Stimulated activated naive CD4-positive, alpha-beta T cell treated with Interleukin-2 at 50 U/mL for 16 hours (primary cell): ENCODE measurements around the gene TNS3.

Experiments
- DNase-seq: peaks from one replicate; lab custom pipeline; 2025; lab: John Stamatoyannopoulos, UW

Gene TNS3

DNA sequence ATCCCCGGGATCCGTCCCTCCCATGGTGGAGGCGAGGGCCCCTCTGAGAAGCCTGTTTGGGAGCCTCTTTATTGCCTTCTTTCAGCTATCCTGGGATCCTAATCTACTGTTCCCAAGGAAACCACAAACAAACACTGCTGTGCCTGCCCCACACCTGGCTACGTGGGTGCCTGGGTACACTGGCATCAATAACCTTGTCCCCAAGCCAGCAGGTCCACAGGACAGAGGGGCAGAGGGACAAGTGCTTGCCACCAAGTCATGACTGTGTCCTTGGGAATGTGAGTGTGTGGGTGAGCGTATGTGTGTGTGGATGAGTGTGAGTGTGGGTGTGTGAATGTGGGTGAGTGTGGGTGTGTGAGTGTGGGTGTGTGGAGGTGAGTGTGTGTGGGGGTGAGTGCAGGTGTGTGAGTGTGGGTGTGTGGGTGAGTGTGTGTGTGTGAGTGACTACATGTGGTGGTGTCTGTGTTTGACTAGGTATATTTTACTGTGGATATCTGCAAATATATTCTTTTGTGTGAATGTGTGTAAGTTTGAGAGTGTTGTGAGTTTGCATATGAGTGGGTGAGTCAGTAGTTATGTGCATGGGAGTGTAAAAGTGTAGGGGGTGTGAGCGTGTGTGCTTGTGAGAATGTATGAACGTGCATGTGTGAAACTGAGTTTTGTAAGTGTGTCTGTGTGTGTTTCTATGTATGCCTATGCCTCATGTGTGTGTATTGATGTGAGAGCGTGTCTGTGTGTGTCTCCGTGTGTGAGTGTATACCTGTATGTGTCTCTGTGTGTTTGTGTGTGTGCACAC is 96.1 kb downstream of the TNS3 start:
- DNase-seq = no peak

DNA sequence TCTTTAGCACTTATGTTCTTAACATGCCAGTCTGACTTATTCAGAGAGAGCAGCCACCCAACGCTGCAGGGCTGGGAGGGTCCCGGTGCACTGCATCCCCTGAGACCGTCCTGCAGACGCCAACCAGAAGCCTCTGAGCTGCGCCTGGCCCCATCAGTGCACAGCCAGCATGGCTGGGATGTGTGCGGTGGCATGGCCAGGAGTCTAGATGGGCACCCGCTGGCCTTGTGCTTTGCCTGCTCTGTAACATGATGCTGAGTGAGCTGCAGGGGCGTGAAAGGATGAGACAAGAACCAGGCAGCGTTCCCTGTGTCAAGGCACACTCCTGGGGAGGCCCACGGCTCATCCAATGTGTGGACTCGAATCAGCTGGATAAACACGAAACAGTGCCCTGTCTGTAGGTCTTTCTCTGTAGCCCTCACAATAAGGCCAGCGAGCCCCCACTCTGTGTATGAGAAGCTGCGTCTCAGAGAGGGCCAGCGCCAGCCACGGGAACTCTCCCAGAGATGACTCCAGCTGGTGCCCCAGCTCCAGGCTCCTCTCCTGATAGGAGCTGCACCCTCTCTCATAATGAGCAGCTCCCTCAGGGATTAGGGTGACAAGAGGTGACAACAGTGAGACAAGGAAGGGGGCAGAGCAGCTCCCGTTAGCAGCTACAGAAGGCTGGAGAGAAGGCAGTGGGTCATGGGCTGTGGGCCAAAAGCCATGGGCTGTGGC is 96.8 kb downstream of the TNS3 start:
- DNase-seq = no peak

DNA sequence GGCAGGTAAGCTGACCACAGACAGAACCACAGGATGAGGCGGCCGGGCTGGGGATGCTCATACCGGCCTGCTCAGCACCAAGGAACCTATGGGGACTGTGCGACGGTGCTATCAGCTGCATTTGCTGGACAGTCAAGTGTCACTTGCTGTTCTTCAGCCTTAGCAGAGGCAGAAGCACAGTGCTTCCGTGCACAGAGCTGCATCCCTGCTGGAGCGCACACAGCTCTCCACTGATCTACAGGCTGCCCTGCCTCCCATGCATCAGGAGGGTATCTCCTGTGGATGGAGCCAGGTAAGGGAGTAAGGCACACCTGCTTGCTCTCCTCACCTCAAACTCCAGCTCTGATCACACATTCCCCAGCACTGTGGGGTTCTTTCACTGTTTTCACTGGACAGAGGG is 97.5 kb downstream of the TNS3 start:
- DNase-seq = no peak

DNA sequence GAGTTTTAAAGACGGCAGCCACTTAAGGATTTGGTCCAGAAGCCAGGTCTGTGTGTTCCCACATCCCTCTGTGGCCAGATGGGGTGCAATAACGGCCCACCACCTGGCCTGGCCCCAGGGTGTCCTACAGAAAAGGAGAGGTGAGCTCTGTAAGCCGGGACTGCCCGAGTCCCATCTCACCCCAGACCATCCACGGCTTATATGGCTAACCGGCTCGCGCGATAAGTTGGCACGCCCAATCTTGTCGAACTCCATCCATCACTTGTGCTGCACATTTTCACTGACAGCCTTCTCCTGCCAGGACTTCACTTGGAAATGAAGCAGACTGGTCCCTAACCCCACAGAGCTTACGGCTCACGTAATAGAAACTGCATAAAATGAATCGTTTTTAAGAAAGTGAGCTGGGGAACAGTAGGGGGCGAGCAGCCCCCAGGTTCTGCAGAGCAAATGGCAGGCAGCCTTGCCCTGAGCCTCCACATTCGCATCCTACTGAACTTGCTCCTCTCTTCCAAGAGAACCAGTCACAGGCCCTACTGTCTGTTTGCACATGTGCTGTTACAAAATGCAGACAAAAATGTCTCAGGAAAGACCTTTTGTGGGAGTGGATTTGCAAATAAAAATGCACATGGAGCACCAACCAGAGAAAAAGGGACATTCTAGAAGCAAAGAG is 98.2 kb downstream of the TNS3 start:
- no peak for DNase-seq

DNA sequence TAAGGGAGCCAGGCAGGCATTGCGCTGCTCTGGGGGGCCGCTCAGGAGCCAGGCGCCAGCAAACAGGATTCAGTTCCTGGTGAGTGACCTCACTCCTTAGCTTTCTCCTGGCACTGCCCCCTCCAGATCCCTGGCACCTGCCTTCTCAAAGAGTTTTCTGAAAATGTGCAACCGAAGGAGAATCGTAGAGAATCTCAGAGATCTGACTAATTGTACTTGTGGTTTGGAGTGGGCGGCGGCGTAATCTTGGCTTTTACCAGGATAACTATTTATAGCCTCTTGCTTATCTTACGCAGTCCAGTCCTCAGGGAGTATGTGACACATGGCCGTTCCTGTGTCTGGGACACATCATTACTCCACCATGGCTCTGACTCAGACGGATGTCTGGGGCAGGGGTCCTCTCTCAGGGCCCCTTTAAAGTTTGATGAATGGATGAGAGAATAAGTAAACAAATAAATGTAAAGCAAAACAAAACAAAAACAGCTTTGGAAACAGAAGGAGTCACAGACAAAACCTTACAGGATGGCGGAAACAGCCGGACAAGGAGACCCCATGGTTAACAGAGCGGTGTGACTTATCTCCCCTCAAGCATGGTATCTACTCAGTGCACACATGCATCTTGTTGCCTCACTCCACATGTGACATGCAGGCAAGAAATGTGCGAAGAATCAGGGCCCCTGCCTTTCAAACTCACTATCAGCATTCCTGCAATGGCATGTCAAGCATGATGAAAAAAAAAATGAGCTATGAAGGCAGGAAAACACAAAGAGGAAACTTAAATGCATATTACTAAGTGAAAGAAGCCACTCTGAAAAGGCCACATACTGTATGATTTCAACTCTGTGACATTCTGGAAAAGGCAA is 99.7 kb downstream of the TNS3 start:
- no peak for DNase-seq

DNA sequence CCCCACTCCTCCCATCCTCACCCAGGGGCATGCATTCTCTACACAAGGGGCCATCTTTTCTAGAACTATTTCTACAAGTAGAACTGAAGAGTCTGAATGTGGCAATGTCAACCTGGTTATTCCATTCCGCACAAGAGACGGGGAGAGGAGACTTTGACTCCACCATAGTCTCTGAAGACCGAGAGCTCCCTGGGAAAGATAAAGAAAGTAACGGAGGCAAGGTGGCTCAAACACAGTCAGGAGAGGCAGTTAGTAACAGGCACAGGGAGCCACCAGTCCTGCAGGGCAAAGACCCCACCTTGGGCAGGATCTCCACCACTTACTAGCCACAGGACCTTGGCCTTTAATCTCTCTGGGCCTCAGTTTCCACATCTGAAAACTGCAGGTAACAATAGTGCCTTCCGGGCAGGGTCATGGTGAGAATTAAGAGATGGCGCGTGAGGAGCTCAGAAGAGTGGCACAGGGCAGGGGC is 100.3 kb downstream of the TNS3 start:
- no peak for DNase-seq

DNA sequence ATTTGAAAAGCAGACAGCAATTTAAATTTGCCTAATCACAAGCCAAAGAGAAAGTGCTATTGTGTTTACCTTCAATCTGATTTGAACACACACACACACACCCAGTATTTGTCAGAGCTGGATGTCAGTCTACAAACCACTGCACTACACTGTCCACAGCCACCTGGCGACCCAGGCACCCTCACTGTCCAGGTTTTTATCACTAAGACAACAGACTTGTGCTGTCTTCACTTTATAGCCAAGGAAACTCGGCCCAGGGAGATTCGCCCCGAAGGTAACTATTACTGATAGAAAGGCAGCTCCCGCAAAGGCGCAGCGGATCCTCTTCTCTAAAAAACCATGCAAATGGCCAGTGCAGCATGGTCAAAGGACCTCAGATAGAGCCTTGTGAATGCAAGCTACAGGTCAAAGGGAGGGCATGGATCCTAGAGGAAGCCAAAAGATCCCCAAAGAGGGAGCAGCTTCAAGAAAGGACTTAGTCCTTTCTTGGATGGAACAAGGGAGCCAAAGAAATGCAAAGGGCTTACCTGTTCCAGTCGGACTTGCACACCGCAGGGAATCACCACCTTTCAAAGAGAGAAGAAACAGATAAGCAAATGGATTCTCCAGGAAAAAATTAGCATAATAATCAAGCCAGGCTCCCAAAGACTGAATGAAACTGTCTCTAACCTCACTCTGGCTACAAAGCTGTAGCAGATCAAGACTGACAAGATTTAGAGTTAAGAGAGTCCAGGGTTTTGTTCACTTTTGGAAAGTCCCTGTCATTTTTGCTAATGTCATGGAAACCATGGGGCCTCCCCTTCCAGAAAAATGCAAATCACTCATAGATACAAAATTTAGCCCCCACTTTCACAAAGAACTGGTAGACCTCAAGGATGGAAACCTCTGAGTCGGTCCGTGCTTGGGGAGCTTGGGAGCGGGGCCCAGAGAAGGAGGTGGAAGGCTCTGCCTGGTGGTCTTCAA is 101.1 kb downstream of the TNS3 start:
- DNase-seq = no peak

DNA sequence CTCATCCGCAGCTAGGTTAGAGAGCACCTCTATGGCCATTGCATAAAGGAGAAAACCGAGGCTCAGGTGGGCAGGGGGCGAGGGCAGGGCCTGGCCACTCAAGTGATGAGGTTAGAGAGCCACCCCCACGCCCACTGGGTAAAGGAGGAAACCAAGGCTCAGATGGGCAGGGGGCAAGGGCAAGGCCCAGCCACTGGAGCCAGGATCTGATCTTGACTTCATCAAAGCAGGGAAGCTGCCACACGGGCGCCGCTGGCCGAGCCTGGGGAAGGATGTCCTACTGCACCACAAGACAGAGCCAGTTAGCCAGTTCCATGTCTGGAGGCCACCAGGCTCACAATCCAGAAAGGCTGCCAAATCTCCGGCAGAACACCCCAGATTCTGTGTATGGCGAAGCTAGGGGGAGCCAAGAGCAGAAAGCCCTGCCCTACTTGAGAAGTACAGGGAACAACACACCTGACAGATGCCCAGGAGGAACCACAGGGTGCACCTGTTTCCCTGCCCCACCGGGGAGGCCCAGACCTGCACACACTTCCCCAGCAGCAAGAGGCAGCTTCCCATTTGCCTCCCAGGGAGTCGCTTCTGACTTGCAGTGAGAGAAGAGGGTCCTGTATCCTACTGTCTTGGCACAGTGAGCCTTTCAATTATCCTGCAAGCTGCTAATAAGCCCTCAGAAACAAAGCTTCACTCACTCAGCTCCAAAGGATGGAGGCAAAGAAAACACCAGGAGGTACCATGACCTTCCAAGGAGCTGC is 101.9 kb downstream of the TNS3 start:
- no peak for DNase-seq

DNA sequence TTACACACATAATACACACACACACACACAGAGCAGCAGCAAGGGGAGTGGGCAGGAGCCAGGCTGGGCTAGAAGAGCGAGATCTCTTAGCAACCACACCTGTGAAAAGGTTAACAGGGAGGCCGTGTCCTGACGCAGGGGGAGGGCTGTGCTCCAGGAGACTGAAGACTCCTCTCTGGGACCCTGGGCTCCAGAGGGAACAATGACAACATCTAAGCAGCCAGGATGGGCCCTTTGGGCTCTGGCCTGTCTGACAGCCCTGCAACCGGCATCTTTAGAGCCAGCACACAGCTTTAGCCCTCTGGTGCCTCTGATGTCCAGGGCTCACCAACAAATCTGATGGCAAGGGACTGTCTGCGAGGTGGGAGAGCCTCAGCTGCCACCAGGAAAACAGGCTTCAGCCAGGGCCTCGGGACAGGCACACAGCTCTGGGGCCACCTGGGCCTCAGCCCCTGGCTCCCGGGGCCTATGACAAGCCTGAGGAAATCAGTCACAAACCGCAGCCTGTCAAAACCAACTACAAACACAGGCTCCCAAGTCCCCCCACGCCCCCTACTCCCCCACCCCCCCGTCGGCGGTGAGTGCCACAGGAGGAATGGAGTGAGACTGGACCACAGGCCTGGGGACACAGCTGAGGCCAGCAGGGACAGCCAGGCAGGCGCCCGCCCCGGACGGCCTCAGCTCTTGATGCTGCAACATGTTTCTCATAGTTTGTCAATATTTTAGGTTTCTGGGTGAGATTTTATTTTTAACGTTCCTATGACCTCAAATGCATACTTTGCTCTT is 102.8 kb downstream of the TNS3 start:
- no peak for DNase-seq

DNA sequence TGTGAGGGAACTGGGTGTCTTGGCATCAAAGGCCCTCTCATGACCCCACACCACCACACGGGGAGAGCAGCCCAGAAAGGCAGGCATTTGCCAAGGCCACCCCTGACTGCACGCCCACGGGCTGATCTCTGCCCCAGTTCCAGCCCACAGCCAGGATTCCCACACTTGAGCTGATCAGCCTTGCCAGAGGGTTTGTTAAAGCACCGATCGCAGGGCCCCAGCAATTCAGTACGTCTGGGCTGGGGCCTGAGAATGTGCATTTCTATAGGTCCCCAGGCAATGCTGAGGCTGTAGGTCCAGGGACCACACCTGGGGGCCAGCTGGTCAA is 103.9 kb downstream of the TNS3 start:
- DNase-seq = no peak

DNA sequence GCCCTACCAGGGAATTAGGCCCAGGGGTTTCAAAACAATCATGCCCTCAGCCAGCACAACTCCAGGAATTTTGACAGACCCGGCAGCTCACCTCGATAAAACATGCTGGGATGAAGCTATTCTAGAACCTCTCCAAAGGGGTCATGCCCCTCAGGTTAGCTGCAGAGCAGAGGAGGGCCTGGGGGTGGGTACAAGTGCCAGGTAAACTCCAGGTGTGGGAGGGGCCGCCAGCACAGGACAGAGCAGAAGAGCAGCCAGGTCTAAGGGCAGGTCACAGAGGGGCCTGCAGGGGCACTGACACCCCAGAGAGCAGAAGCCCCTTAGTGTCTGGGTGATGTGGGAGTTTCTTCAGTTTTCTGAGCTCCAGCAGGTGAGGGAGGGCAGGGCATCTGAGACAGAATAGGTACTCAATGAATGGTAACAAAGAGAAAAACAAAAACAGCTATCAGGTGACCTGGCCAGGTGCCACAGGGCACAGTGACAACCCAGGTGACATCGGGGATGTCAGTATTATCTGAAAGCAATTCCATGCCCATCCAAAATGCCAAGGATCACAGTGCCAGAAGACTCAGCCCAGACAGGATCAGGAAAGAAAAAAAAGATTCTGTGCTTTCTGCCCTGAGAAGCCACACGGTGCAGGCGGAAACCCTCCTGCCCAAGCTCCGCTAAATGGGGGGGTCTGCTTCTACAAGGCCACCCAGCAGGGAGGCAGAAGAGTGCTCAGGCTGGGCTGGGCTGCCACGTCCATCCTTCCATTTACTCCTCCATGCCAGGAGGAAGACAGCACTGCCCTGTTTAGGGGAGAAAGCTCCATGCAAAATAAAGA is 104.5 kb downstream of the TNS3 start:
- DNase-seq = no peak

DNA sequence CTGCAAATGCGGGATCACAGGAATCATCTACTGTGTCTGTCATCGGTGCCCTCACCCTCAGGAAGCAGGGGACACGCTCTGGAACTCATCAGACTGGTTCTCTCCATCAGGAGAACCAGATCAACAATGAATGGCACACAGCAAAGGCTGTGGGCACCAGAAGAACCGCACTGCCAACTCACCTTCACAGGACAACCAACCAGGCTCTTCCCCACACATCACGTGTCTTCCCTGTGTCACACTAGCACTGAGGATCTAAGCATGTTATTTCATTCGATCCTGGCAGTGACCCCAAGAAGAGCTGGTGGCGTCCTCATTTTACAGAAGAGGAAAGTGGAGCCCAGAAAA is 106.1 kb downstream of the TNS3 start:
- no peak for DNase-seq

DNA sequence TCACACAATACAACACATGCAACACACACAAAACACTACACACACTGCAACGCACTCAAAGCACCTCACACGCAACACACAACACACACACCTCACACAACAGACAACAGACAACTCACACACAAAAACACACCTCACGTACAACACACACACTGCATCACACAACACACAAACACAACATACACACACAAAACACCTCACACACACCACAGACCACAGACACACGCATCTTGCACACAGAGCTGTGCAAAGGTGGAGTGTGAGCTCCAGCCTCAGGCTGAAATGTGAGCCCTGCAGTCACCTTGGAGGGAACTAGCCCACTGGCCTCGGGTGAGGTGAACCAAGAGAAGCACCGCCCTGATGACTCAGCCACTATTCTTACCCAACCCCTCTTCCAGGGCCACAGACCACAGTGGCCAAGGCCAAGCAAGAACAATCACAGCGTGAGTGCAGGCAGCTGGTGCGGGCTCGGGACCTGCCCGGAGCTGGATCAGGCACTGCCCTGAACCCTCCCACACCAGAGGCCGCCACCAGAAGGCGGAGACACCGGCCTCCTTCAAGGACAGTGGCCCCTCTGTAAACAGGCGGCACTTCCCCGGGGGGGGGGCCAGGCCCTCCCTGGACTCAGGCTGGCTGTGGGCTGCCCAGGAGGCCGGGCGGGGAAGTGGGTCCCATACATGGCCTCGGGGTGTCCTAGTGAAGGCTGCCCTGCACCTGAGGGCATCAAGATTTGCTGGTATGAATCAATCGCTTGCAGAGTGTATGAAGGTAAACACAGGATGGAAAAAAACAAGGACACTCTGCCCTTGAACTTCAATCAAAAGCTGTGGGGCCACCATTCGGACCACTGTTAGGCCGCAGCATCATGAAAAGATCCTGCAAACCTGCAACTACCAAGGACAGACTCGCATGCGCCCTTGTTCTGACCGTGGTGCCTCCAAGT is 106.7 kb downstream of the TNS3 start:
- no peak for DNase-seq

DNA sequence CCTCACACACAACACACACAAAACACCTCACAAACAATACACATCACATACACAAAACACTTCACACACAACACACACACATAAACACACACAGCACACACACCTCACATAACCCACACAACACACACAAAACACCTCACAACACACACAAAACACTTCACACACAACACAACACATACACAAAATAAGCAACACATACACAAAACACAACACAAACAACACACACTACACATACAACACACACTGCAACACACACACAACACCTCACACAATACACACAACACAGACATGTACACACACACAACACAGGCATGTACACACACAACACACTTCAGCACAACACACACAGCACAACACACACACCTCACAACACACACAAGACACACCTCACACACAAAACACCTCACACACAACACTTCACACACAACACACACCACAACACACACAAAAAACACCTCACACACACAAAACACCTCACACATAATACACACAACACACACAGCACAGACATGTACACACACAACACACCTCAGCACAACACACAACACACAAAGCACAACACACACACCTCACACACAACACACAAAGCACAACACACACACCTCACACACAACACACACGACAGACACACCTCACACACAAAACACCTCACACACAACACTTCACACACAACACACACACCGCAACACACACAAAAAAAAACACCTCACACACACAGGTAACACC is 107.5 kb downstream of the TNS3 start:
- no peak for DNase-seq

DNA sequence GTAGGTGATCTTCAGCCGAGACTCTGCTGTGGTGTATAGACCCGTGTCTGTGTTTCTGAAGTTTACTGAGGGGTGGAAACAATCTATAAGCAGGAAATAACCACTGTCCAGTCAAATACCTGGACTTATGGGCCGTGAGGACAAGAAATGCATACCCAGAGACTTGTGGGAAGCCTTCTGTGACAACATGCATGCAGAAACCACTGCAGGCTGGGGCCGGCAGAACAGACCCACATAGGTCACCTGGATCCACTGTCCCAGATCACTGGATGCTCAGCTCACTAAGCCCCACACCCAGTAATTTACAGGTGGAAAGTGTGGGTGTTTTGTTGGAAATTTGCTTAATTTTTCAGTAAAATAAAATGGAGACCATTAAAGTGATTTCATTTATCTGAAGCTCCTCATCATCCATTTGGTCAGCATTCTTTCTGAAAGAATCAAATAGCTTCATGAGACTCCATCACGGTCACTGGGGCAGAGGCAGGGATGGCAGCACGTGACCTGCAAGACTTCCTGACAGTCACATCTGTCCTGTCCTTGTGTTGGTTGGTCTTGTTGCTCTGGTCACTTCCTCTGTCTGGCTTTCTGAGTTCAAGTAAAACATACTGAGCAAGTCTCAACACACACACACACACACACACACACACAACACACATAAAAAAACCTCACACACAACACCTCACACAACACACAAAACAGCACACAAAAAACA is 108.3 kb downstream of the TNS3 start:
- no peak for DNase-seq
